UCSD-AML1 (cell line): Measurements from ENCODE around the gene IQSEC1.
"Not testable (repeated sequence)": the region's sequence is repeated elsewhere in the genome, so short reads cannot be mapped to it uniquely, and the experiment has no call there.

ENCODE experiments used
- DNase-seq: peaks from one replicate; lab custom pipeline; 2025; ENCODE audit not compliant: unreplicated experiment; lab: John Stamatoyannopoulos, UW

The IQSEC1 gene

DNA sequence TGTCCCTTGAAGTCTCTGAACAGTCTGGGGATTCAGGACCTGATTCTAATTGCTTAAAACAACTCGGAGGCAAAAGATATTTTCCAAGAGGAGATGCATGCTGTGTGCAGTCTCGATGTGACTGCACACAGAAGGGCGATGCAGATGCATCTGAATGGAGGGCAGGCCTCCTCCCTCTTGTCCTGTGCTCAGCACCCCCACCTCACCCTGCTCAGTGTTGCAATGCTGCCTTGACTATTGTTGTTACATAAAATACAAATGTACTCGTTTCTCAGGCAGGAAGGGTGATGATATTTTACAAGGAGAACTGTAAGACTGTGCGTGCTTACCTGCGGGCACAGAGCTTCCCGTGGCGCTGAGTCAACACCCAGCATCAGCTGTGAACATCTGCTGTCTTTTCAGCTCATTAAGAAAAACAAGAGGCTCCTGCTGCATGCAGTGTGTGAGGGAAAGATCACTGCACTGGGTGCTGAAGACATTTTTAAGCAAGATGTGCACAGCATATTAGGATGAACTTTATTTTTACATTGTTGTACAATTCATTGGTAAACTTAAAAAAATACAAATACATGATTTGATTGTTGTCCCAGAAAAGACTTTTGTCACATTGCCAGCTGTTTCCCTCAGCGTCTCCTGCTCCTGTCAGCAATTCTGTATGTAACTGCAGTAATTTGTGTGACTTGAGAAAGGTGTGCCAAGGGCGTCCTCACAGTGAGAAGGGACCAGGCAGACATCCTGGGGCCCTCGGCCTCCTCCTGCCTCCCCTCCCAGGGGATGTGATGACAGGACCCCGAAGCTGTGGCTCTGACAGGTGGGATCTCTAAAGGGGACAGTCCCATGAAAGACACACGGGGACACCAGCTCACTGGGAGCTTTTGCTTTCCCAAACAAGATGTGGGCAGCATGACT is 175.6 kb downstream of the IQSEC1 start:
- DNase-seq: no peak

DNA sequence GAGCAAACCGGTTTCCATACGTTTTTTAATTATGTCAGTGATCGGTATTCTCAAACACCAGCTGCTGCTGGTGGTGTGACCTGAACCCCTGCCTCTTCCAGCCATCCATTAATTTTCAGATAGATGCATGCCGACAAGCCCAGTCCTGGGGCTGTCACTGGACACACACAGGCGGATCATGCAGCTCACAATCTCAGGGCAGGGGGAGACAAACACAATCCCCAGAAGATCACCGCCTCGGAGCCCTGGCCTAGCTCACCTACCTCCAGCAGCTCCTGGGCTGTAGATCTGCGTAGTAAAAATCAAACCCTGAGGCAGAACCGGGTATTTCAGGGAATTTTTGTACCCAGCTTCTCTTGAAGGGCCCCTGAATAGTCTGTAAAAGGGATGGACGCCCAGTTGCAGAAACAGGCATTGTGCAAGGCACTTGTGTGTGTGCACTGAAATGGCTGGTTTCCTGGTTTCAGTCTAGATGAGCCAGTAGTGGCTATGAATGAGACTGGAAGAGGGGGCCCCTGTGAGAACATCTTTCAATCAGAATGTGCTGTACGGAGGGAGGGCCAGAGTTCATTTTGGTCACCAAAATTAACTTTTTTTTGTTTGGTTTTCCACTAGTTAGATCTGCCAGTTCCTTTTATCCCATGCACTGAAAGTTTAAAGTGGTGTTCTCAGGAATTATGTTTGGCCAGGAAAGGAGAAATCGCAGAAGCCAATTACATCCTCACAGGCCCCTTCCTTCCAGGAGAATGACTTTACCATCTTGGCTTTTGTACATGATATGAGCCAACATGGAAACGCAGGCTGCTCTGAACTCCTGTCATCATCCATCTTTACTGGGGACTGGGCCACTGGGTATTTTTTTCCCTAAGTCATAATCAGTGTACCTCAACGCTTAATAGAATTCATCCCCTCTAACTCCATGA is 176.9 kb downstream of the IQSEC1 start:
- DNase-seq: no peak

DNA sequence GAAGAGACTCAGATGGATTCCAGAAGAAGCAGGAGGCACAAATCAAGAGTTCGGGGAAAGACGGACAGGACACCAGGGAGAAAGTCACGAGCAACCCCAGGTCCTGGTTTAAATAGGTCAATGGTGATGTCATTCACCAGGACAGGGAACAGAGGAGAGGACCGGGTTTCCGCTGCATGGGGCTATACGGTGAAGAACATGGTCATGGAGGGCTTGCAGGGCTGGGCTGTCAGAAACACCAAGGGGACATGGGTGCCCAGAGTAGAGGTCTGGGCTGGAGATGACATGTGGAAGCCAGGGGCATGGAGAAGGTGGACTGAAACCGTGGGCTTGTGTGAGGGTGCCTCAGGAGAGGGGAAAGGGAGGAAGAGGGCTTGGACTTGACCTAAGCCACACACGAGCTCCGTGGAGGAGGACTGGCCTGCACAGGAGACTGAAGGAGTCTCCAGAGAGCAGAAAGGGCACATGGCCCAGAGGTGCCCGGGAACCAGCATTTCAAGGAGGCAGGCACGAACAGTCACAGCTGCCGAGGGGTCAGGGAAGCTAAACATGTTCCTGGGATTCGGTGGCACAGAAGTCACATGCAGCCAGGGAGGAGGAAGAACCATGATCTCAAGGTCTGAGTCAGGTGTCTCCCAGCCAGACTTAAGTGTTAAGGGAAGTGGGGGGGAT is 177.7 kb downstream of the IQSEC1 start:
- DNase-seq: no peak

DNA sequence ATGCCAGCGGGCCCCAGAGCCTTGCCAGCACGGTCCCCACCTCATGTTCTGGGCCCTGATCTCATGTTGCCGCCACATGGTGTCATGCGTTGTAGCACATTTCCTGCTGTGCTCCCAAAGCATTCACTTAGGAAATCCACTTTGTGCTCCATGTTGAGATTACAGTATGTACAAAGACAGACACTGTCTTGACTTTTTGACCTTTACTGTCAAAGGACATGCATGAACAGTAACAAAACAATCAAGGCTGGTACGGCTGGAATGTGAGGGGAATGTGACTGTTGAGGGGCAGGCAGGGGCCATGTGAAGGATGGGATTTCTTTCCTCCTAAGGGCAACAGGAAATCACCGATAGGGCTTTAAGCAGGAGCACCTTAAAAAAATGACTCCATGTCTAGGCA is 178.6 kb downstream of the IQSEC1 start:
- no peak for DNase-seq

DNA sequence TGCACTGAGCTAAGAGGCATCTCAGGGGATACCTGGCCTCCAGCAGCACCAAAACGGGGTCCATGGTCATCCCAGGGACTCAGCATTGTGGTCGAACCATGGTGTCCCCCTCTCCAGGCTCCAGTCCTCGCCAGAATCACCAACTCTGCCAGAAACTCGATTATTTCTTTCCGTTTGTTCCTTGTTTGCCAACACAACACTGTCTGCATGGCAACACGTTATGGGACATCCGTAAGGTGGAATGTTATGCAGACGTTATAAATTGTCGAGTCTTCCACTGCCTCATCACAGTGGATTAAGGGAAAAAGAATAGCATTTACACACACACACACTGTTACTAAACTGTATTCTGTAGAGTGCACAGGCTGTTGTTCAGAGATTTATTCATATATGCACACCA is 179.4 kb downstream of the IQSEC1 start:
- DNase-seq: no peak

DNA sequence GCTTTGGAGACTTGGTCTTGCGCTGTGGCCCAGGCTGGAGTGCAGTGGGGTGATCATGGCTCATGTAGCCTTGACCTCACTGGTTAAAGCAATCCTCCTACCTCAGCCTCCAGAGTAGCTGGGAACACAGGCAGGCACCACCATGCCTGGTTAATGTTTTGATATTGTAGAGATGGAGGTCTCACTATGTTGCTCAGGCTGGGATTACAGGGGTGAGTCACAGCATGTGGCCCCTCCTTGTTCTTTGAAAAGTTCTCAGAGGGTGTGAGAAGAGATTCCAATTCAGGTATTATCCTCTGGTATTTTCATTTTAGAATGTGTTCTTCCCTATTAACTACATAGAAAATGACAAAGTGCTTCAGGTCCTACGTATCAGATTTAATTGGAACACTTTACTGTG is 180.0 kb downstream of the IQSEC1 start:
- no peak for DNase-seq

DNA sequence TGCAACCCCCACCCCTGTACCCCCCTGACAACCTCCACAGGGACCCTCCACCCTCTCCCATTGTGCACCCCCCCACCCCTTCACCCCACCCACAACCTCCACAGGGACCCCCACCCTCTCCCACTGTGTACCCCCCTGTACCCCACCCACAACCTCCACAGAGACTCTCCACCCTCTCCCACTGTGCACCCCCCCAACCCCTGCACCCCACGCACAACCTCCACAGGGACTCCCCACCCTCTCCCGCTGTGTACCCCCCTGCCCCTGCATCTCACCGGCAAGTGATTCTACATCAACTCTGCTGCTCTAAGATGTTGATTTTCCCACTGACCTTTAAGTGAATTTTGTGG is 180.4 kb downstream of the IQSEC1 start:
- DNase-seq: no peak

DNA sequence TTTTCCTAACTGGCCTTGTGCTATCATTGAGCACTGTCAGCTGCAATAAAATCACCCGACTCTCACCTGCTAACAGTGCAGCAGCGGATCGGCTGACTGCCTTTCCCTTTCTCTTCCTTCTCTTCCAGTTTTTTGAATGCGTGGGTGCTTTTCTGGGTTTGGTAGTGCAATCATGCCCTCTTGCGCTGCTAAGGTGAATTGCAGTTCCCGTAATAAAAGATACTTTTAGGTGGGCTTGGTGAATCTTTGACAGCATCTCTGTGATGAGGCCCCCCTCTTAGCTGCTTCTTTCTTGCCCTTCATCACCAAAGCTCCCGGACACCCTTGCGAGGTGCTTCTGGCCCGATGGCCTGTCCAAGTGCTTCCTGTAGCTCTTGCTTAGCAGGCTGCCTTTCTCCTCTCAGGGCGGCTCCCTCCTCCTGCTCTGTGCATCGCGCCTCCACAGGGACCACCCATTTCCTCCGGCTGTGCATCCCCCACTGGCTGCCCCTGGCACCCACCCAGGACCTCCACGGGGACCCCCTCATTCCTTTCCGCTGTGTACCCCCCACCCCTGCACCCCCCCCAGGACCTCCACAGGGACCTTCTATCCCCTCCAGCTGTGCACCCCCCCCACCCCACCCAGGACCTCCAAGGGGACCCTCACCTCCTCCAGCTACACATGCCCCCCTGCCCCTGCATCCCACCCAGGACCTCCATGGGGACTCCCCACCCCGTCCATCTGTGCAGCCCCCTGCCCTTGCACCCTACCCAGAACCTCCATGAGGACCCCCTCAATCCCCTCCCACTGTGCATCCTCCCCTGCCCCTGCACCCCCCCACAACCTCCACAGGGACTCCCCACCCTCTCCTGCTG is 181.0 kb downstream of the IQSEC1 start:
- peak; percentile 32 for DNase-seq

DNA sequence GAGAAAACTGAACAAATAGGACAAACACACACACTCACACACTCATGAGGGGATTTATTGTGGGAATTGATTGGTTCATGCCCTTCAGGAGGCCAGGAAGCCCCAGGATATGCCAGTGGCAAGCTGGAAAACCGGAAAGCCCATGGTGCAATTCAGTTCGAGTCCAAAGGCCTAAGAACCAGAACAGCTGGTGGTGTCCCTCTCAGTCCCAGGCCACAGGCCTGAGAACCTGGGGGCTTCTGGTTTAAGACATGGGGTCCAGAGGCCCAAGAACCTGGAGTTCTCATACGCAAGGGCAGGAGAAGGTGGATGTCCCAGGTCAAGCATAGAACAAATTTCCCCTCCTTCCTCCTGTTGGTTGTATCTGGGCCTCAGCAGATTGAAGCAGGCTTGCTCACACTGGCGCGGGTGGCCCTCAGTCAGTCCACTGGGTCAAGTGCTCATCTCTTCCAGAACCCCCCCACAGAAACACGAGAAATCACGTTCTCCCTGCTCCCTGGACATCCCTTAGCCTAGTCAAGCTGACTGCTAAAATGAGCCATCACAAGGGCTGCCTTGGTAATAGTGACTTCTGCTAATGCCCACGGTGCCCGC is 181.7 kb downstream of the IQSEC1 start:
- no peak for DNase-seq

DNA sequence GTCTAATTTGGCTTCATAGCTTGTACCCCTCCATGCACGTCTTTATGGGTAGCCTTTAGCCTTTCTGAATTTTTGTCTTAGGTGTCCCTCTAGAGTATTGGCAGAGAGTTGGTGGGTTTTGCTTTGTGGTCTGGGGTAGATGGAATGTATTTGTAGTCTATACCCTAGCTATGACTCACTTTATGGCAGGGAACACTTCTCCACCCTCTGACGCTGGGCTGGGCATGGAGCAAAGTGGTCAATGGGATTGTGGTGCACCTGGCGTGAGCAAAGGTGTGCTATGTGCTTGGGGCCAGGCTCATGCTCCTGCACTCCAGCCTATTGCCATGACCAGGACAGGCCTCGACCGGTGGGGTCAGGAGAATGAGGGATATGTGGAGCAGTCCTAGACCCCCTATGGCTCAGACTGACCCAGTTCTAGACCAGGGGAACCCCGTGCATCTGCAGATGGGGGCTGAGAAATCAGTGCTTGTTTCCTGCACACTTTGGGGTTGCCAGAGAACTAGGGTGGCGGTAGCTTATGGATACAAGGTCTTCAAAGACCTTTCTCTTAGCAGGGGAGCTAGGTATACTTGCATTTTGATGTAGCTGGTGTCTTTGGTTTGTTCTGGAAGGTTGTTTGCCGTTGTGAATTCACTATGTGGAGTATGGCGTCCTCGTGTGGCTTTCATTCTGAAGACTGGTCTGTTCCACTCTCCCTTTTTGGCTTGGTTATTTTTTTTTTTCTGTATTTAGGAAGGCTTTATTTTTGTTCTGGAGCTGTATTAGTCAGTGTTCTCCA is 182.4 kb downstream of the IQSEC1 start:
- no peak for DNase-seq

DNA sequence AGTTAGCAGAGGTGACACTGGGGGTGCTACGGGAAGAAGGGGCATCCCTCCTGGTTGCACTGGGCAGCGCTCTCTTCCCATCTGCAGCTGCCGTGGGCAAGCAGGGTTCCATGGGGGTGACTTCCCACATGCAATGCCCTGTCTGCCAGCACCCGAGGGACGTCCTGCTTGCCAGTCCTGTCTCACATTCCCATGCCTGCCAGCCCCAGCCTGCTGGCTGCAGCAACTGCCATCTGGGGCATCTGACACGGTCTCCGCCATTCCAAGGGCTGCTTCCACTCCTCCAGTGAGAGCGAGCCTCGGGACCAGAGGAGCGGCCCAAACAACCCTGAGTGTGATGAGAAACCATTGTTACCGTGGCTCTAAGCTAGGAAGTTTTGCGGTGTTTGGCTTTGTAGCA is 186.5 kb downstream of the IQSEC1 start:
- no peak for DNase-seq

DNA sequence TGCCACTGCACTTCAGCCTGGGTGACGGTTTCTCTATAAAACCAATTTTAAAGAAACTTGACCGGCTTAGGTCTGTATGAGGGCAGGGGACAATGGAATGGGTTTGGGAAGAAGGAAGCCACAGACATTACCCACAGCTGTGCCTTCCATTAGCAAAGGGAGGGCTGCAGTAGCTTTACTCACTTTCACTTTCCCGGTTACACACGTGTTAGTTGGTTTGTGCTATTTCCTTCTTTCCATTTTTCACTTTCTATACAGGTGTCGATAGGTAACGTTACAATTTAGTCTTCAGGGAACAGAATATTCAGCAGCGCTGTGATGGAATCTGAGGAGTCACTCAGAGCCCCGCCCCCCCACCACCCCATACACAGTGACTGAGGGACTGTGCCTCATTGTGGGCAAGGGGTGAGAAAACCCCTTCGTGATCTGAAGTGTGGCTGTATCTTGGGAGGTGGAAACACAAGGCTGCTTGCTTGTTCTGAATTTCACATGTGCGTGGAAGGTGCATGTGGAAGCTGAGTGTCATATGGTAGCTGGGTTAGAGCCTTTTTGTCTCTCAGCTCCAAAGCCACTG is 187.0 kb downstream of the IQSEC1 start:
- DNase-seq: no peak

DNA sequence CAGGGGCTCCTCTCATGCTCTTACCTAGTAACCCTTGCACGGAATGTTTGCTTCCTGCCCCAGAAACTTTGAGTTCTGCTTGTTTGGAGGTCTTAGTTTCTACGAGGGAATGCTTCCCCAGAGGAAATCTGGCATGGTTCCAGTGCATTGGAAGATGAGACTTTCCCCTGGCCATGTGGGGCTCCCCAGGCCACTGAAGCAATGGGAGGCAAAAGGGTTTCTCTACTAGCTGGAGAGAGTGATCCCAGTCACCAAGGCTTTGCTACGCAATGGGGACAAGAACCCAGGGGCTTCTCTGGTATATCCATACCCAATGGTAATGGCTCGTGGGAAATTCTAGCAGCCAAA is 187.7 kb downstream of the IQSEC1 start:
- DNase-seq: no peak

DNA sequence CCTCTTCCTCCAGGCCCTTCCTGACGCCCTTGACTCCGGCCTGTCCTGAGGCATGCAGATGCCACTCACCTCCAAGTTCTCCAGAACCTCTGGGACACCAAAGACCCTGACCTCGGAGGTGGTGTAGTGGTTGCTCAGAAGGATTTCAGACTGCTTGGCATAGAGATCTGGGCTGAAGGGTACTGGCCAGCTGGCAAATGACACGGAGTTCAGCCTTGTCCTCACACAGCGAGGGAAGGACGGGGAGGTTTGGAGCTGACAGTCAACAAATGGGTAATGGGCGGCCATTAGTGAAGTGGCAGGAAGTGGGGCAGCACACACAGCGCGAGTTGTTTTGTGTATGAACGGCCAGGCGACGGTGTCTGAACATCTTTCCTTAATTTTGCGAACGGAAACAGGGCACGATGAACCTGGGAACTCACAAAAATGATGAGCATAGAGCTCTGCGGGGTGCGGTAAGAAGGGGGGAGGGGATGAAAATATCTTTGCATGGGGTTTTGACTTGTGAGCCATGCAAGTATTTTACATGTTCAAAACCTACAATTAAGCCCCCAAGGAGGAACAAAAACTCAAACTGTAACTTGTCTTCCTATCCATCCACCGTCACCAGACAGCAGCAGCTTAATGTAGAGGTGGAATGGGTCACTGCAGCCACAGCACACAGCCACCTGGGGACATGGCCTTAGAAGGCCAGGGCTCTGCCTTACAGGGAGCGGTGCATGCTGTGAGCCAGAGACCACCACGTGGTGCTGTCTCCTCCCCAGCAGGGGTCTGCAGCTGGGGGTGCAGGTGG is 188.2 kb downstream of the IQSEC1 start:
- DNase-seq: no peak

DNA sequence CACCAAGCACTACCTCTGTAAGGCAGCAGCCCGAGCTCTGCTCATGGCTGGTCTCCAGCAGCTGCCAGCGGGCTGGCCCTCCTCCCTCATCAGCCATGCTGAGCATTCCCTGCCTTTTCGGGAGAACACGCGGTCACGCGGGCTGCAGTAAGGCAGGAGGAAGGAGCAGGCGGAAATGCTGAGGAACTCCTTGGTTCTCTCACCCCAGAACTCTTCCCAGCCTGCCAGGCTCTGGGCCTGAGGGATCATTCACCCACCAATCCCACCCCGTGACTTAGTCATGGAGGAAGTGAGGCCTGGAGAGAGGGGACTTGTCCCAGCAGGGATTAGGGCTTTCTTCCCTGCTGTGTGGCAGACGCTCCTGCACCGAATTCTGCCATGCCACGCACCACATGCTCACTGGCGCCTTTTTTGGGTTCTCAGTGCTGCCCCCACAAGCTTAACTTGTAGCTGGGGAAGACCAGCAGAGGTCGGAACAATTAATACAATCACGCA is 189.0 kb downstream of the IQSEC1 start:
- DNase-seq: no peak

DNA sequence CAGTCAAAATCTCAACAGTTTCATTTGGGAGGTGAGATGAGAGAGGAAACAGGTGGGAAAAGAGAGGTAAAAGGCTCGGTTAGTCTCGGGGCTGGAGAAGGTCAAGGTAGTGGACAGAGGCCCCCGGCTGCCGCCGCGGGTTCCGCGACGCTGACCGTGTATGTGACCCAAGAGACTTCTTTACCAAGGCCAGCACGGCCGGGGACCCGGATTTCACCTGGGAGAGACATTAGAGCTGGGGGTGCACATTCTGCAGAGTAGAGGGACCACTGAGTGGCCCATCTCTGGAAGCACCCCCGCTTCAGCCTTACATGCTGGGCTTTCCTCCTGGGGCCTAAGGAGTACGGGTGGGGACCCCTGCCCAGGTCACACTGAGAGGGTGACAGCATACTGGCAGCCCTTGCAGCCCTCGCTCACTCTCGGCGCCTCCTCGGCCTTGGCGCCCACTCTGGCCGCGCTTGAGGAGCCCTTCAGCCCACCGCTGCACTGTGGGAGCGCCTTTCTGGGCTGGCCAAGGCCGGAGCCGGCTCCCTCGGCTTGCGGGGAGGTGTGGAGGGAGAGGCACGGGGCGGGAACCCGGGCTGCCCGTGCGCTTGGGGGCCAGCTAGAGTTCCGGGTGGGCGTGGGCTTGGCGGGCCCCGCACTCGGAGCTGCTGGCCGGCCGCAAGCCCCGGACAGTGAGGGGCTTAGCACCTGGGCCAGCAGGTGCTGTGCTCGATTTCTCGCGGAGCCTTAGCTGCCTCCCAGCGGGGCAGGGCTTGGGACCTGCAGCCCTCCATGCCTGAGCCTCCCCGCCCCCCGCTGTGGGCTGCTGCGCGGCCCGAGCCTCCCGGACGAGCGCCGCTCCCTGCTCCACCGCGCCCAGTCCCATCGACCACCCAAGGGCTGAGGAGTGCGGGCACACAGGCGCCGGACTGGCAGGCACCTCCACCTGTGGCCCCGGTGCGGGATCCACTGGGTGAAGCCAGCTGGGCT is 190.6 kb downstream of the IQSEC1 start:
- no peak for DNase-seq

DNA sequence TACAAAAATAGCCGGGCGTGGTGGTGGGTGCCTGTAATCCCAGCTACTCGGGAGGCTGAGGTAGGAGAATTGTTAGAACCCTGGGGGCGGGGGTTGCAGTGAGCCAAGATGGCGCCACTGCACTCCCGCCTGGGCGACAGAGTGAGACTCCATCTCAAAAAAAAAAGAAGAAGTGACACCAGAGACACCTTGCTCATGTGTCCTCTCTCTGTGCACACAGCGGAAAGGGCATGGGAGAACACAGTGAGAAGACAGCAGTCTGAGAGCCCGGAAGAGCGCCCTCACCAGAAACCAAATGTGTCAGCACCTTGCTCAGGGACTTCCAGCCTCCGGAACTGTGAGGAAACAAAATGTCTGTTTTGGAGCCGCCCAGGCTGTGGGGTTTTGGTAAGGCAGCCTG is 191.4 kb downstream of the IQSEC1 start:
- not testable (repeated sequence) for DNase-seq
